H9 (cell line): Measurements from ENCODE around the gene CAMTA1. TPM values are rescaled to one million over a fixed set of nuclear protein-coding genes. Genes with fewer than 3 reads are reported as not detected.

Source experiments
- DNase-seq: peaks from one replicate; pipeline ENCODE4 v3.0.0-alpha.2; 2017
- H2AFZ ChIP-seq: one replicate; pipeline ENCODE4 v1.6.1; 2013; ENCODE audit warnings: mild to moderate bottlenecking, low read length, control low read depth, moderate library complexity
- H2AK5ac ChIP-seq: 2 replicates; pipeline ENCODE4 v1.6.1; 2013; ENCODE audit warnings: low read length, control low read depth, mixed read lengths; ENCODE audit not compliant: insufficient read length
- H2BK120ac ChIP-seq: one replicate; pipeline ENCODE4 v1.6.1; 2013; ENCODE audit warnings: low read depth, mild to moderate bottlenecking, low read length, control low read depth, inconsistent platforms; ENCODE audit not compliant: poor library complexity, severe bottlenecking
- H2BK12ac ChIP-seq: 2 replicates; pipeline ENCODE4 v1.6.1; 2013; ENCODE audit warnings: low read length, control low read depth, mixed read lengths, low read depth; ENCODE audit not compliant: insufficient read length
- H2BK15ac ChIP-seq: 2 replicates; pipeline ENCODE4 v1.6.1; 2013; ENCODE audit warnings: low read depth, low read length, control low read depth
- H2BK20ac ChIP-seq: one replicate; pipeline ENCODE4 v1.6.1; 2013; ENCODE audit warnings: low read depth, mild to moderate bottlenecking, low read length, control low read depth, inconsistent platforms; ENCODE audit not compliant: poor library complexity, severe bottlenecking
- H2BK5ac ChIP-seq: 2 replicates; pipeline ENCODE4 v1.6.1; 2013; ENCODE audit warnings: low read length, control low read depth, mixed read lengths; ENCODE audit not compliant: insufficient read length
- H3K14ac ChIP-seq: 2 replicates; pipeline ENCODE4 v1.6.1; 2013; ENCODE audit warnings: low read length, control low read depth; ENCODE audit not compliant: insufficient read depth
- H3K18ac ChIP-seq: 2 replicates; pipeline ENCODE4 v1.6.1; 2013; ENCODE audit warnings: low read depth, mild to moderate bottlenecking, mixed read lengths, low read length, control low read depth; ENCODE audit not compliant: insufficient read length
- H3K23ac ChIP-seq: 2 replicates; pipeline ENCODE4 v1.6.1; 2013; ENCODE audit warnings: low read length, control low read depth, mixed read lengths, low read depth; ENCODE audit not compliant: insufficient read length
- H3K23me2 ChIP-seq: 2 replicates; pipeline ENCODE4 v1.6.1; 2013; ENCODE audit warnings: low read depth, mild to moderate bottlenecking, mixed read lengths, low read length, control low read depth; ENCODE audit not compliant: insufficient read length, poor library complexity, severe bottlenecking
- H3K27ac ChIP-seq: 2 replicates; pipeline ENCODE4 v1.5.1; 2013; ENCODE audit warnings: low read length, control low read depth, mixed read lengths, low read depth; ENCODE audit not compliant: insufficient read length
- H3K27me3 ChIP-seq: 2 replicates; pipeline ENCODE4 v1.6.1; 2013; ENCODE audit warnings: low read length, control low read depth, inconsistent platforms; ENCODE audit not compliant: insufficient read depth
- H3K4ac ChIP-seq: 2 replicates; pipeline ENCODE4 v1.6.1; 2013; ENCODE audit warnings: low read depth, mild to moderate bottlenecking, control low read depth, inconsistent platforms, low read length, moderate library complexity
- H3K4me1 ChIP-seq: 2 replicates; pipeline ENCODE4 v1.6.1; 2013; ENCODE audit warnings: low read length, control low read depth, inconsistent platforms; ENCODE audit not compliant: insufficient read depth
- H3K4me2 ChIP-seq: 2 replicates; pipeline ENCODE4 v1.6.1; 2013; ENCODE audit warnings: low read length, control low read depth, mixed read lengths; ENCODE audit not compliant: insufficient read length, insufficient read depth
- H3K56ac ChIP-seq: 2 replicates; pipeline ENCODE4 v1.6.1; 2013; ENCODE audit warnings: low read depth, mild to moderate bottlenecking, mixed read lengths, low read length, control low read depth; ENCODE audit not compliant: insufficient read length
- H3K79me1 ChIP-seq: 2 replicates; pipeline ENCODE4 v1.6.1; 2013; ENCODE audit warnings: low read depth, mild to moderate bottlenecking, moderate library complexity, low read length, control low read depth, inconsistent platforms; ENCODE audit not compliant: insufficient read depth, poor library complexity, severe bottlenecking
- H3K79me2 ChIP-seq: 2 replicates; pipeline ENCODE4 v1.6.1; 2013; ENCODE audit warnings: low read length, control low read depth, inconsistent platforms; ENCODE audit not compliant: insufficient read depth
- H3K9ac ChIP-seq: 2 replicates; pipeline ENCODE4 v1.6.1; 2013; ENCODE audit warnings: low read length, control low read depth, mixed read lengths; ENCODE audit not compliant: insufficient read length; ENCODE audit errors: extremely low read depth
- H3K9me3 ChIP-seq: one replicate; pipeline ENCODE4 v1.6.1; 2013; ENCODE audit warnings: low read depth, low read length, inconsistent platforms; ENCODE audit not compliant: control insufficient read depth
- H3T11ph ChIP-seq: one replicate; pipeline ENCODE4 v1.6.1; 2013; ENCODE audit warnings: mild to moderate bottlenecking, low read length, control low read depth, inconsistent platforms
- H4K20me1 ChIP-seq: one replicate; pipeline ENCODE4 v1.6.1; 2013; ENCODE audit not compliant: control insufficient read depth, insufficient read length, insufficient read depth
- H4K5ac ChIP-seq: 2 replicates; pipeline ENCODE4 v1.6.1; 2013; ENCODE audit warnings: low read depth, mild to moderate bottlenecking, mixed read lengths, low read length, control low read depth; ENCODE audit not compliant: insufficient read length
- H4K8ac ChIP-seq: replicated peaks from 2 replicates; pipeline ENCODE4 v1.6.1; 2013; ENCODE audit warnings: low read length, control low read depth, mixed read lengths, low read depth; ENCODE audit not compliant: insufficient read length
- H4K91ac ChIP-seq: 2 replicates; pipeline ENCODE4 v1.6.1; 2013; ENCODE audit warnings: low read depth, mild to moderate bottlenecking, moderate library complexity, mixed read lengths, low read length, control low read depth; ENCODE audit not compliant: insufficient read length
- H3K27ac Mint-ChIP-seq, 3 experiments: 2 replicates in 2 of 3; 3 replicates in 1 of 3; pipeline ENCODE4 v1.8.0; 2020 to 2021; ENCODE audit warnings: mixed read lengths in 3 of 3, mild to moderate bottlenecking in 1 of 3, moderate library complexity in 1 of 3
- H3K27me3 Mint-ChIP-seq: 2 replicates; pipeline ENCODE4 v1.8.0; 2021; ENCODE audit warnings: low read depth, mild to moderate bottlenecking, moderate library complexity, mixed read lengths
- H3K36me3 Mint-ChIP-seq, 3 experiments: 2 replicates in 2 of 3; 3 replicates in 1 of 3; pipeline ENCODE4 v1.8.0; 2020 to 2021; ENCODE audit warnings: low read depth in 3 of 3, mixed read lengths in 3 of 3; ENCODE audit not compliant: insufficient read depth in 1 of 3
- H3K4me1 Mint-ChIP-seq, 2 experiments: 2 replicates each; pipeline ENCODE4 v1.8.0; 2020; ENCODE audit warnings: mixed read lengths in 2 of 2
- H3K4me3 Mint-ChIP-seq, 2 experiments: 2 replicates in 1 of 2; 3 replicates in 1 of 2; pipeline ENCODE4 v1.8.0; 2020 to 2021; ENCODE audit warnings: mild to moderate bottlenecking in 2 of 2, mixed read lengths in 2 of 2, moderate library complexity in 1 of 2
- H3K9me3 Mint-ChIP-seq, 2 experiments: 2 replicates in 1 of 2; 3 replicates in 1 of 2; pipeline ENCODE4 v1.8.0; 2020; ENCODE audit warnings: mild to moderate bottlenecking in 2 of 2, mixed read lengths in 2 of 2, moderate library complexity in 1 of 2
- CTCF ChIP-seq: fragments of 200-600 bp; sonication (generic); conservative IDR thresholded peaks from 3 replicates; pipeline ENCODE4 v1.8.0; 2021; ENCODE audit warnings: antibody characterized with exemption, mild to moderate bottlenecking
- WGBS: extraction: QIAGEN DNeasy Blood & Tissue Kit; methylation state at CpG from one replicate; pipeline ENCODE4 v1.1.7; 2013; ENCODE audit warnings: missing lambda C conversion rate, low lambda C conversion rate, mixed read lengths; ENCODE audit not compliant: insufficient read length; ENCODE audit errors: extremely low coverage; 5-methylcytosine and 5-hydroxymethylcytosine counted together
- total RNA-seq: library from RNA; stranded (reverse); gene quantifications from 2 replicates; pipeline ENCODE4 v1.2.1, GENCODE V29; 2021

The CAMTA1 gene
- total RNA-seq, 1 experiment from 2014 or later = 115 TPM

GRCh38 chr1:7145947-7146346 lies 360.7 kb downstream of the CAMTA1 start:
- Mint-ChIP-seq H3K9me3 (no peaks in the 10 kb centered on the region), H3K4me3 (no peak overlapping the region), H3K27me3 (peaks cover 1% of the 10 kb centered on the region; the same call in 1 of the 2 replicates), H3K4me1 (peaks cover 14 to 17% of the 10 kb centered on the region in 2 experiments), H3K27ac (no peak overlapping the region), H3K36me3 (no peaks in the 10 kb centered on the region)
- H3K9ac ChIP-seq = no peak overlapping the region
- no peaks in the 10 kb centered on the region for H3K27me3 ChIP-seq
- H4K8ac ChIP-seq = no peak overlapping the region
- H3K79me2 ChIP-seq = no peaks in the 10 kb centered on the region
- no peaks in the 10 kb centered on the region for H3K9me3 ChIP-seq
- no peak overlapping the region for H2BK5ac ChIP-seq
- no peak overlapping the region for H2AFZ ChIP-seq
- no peak overlapping the region for H2BK12ac ChIP-seq
- H3K79me1 ChIP-seq = no peaks in the 10 kb centered on the region
- no peak overlapping the region for H4K91ac ChIP-seq
- no CpG with 5 or more reads among the region's 9 CpGs for WGBS
- H2BK20ac ChIP-seq = no peak overlapping the region
- no peak overlapping the region for H3K4ac ChIP-seq
- H3K18ac ChIP-seq = no peak overlapping the region
- no peak overlapping the region for H3K27ac ChIP-seq
- H3K4me2 ChIP-seq = no peak overlapping the region
- no peak overlapping the region for H2BK120ac ChIP-seq
- no peak overlapping the region for H2BK15ac ChIP-seq
- no peaks in the 10 kb centered on the region for H3K23me2 ChIP-seq
- no peak overlapping the region for H3K56ac ChIP-seq
- peaks cover 5% of the 10 kb centered on the region; the same call in 1 of the 2 replicates for H3K4me1 ChIP-seq
- DNase-seq = no peak
- no peak for TF ChIP-seq CTCF
- no peak overlapping the region for H4K5ac ChIP-seq
- H4K20me1 ChIP-seq = no peaks in the 10 kb centered on the region
- no peak overlapping the region for H3T11ph ChIP-seq
- H3K14ac ChIP-seq = no peak overlapping the region
- H2AK5ac ChIP-seq = no peak overlapping the region
- no peak overlapping the region for H3K23ac ChIP-seq
